Activated T-helper 1 cell treated with anti-CD3 and anti-CD28 coated beads, Interleukin-2, amount 50 U/mL, for 16 hours (primary cell): ENCODE measurements around the gene SUCO.

Experiments used
- DNase-seq, 2 donors: peaks; one replicate each; pipeline ENCODE4 v3.0.0-alpha.2; 2020; ENCODE audit warnings: low read depth in 1 of 2, low spot score in 1 of 2

SUCO gene

GRCh38 chr1:172640111-172640510 lies 107.2 kb downstream of the SUCO start:
- DNase-seq, result no peak

DNA sequence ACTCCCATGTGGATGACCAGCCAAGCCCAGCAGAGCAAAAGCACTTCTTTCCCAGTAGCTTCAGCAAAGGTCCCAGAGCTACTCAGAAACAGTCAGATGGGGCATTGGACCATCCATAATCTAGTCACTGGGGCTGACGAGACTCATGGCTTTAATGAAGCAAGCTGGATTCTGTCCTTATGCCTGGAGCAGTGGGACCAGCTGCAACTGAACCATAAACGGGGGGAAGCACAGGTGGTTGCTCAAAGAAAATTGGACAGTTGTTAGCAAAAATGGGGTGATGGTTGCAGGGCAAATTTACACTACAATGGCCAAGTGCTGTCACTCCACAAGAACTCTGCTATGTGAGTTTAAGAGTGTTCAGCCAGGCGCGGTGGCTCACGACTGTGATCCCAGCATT lies 108.5 kb downstream of the SUCO start:
- no peak for DNase-seq

- DNase-seq, result no peak
Measured at GRCh38 chr1:172642970-172643369, 110.0 kb downstream of the SUCO start.

- DNase-seq, result no peak
Measured at GRCh38 chr1:172646653-172647052, 113.7 kb downstream of the SUCO start.

GRCh38 chr1:172647110-172647564 lies 114.2 kb downstream of the SUCO start:
- no peak for DNase-seq

- DNase-seq, result no peak
Measured at GRCh38 chr1:172647987-172648386, 115.0 kb downstream of the SUCO start.

DNA sequence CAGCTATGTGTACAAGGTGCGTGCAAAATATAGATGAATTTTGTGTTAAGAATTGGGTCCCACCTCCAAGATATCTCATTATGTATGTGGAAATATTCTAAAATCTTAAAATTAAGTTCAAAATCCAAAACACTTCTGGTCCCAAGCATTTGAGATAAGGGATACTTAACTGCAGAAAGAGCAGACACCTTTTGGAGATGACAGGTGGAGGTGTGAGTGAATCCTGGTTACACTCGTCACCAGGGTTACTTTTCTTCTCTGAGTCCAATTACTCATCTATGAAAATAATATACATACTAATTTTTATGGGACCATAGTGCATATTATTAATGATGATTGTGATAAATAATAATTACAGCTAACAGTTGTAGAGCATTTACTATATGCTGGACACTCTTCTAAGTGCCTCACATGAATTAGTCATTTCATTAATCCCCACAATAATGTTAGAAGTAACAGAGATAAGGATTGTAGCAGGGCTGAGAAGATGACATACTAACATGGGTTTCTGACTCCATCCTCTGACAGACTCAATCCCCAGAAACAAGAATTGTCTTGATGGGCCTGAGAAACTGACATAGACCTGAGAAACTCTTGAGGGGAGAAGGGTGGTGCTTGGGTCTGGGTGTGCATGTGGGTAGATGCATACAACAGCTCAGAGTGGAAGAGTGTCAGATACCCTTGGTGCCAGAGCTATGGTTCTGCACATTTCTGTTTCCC lies 117.7 kb downstream of the SUCO start:
- DNase-seq, result no peak

DNA sequence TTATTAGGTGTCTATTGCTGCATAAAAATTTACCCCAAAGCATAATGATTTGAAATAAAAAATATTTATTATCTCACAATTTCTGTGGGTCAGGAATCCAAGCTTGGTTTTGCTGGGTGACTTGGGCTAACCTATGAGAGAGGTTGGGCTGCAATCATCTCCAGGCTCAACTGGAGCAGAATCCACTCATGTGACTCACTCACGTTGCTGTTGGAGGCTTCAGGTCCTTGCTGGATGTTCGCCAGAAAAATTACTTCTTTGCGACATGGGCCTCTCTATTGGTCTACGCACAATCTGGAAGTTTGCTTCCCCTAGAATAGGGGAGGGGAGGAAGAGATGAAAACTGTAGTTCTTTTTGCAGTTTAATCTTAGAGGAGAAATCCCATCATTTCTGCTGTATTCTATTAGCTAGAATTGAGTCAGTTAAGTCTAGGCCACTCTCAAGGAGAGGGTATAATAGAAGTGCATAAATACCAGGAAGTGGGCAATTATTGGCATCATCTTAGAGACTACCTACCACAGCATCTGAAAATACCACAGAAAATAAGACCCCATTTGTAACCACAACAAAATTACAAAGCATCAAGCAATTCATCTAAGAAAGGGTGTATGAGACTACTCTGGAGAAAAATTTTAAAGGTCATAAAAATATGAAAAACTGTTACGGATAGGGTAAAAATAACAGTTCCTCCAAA lies 120.2 kb downstream of the SUCO start:
- no peak for DNase-seq

DNA sequence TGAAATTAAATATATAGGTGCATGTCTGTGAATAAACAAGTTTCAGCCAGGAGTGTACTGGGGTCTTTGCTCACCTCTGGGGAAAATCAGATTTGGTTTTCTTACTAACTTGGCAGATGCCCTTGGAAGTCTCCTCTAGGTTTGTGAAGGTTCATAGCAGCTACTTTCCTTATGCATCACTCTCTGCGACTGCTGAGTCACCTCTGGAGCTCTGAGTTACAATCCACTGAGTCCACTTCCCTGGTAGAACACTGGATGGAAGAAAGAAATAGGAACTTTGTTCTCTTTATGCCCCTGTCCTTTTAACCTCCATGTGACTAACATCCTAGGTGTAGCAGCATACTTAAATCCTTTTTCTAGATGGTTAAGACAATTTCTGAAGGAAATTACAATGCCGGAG lies 121.6 kb downstream of the SUCO start:
- no peak for DNase-seq

- DNase-seq, result no peak
Measured at GRCh38 chr1:172656576-172656975, 123.6 kb downstream of the SUCO start.

DNA sequence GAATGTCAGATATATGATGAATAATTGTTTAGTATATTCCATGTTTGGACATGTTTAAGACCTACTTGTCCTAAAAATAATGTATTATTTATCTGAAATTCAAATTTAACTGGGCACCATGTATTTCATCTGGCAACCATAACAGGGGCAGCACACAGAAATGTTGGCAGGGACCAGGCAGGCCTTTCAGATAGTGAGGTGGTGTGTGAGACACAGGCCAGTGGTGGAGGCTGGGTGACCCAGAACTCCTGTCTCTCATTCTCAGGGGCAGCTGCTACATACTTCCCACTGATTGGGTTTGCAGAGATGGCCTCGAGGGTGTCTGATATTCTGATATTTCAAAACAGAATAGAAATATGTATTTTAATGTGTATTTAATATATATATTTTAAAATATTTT lies 124.6 kb downstream of the SUCO start:
- DNase-seq, result no peak

DNA sequence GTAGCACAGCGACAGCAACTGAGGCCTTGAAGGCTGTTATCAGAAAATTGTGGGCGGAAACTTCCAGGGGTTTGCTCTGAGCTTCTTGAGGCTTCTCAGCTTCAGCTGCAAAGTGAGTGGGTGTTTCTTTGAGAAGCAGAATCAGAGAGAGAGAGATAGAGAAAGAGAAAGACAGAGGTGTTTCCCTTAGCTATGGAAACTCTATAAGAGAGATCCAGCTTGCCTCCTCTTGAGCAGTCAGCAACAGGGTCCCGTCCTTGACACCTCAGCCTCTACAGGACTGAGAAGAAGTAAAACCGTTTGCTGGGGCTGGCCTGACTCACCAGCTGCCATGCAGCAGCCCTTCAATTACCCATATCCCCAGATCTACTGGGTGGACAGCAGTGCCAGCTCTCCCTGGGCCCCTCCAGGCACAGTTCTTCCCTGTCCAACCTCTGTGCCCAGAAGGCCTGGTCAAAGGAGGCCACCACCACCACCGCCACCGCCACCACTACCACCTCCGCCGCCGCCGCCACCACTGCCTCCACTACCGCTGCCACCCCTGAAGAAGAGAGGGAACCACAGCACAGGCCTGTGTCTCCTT lies 126.0 kb downstream of the SUCO start, which contains the start of gene FASLG:
Gene FASLG, plus strand, starts transcription at position 233 of the 583 bp plus-strand sequence. Its CDS starts 99 bp downstream, at position 332.
- DNase-seq, result no peak

DNA sequence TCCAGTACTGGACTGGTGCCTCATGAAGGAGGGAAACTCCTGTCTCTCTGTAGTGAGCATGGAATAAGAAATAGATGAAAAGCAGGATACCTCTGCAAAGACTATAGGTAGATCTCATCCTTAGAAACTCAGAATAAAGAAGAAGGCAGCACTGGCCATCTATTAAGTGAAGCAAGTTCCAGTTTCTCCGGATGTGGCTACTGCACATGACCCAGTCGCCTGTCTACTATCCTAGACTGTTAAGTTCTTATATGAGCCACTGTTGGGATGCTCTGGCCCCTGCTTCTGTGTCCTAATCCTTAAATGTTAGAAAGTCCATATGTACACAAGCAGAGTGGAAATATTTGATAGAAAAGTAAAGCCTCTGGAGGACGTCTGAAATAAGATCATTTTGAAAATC lies 128.2 kb downstream of the SUCO start:
- no peak for DNase-seq
